ENCODE results near the gene FIBCD1. TPM values are rescaled to one million over a fixed set of nuclear protein-coding genes. Genes with fewer than 3 reads are reported as not detected.

Gene FIBCD1
- total and polyA plus RNA-seq, 4 donors: 0.97 to 7.7 (median 4.1) TPM

GRCh38 chr9:130987054-130987453, 48.0 kb upstream of the FIBCD1 start:
- H3K4me3 ChIP-seq: no peak overlapping the region
- no peak for ATAC-seq (ENCODE audit: insufficient read depth, low FRiP score)
- no peak overlapping the region for H3K27ac ChIP-seq (ENCODE audit: low read depth in 1 of 2, low read length in 1 of 2)
- no peak for DNase-seq
- H3K4me1 ChIP-seq (ENCODE audit: control insufficient read depth in 5 of 5, insufficient read depth in 5 of 5, low read length in 5 of 5): peaks cover 0 to 6% (median 0%) of the 10 kb centered on the region in 5 donors
- TF ChIP-seq CTCF (IDR thresholded peaks at IDR 0.05; ENCODE audit: control extremely low read depth, extremely low read depth): no peak
- H3K36me3 ChIP-seq (ENCODE audit: control insufficient read depth in 4 of 4, insufficient read depth in 4 of 4, low read length in 4 of 4): no peaks in the 10 kb centered on the region
- H3K9me3 ChIP-seq (ENCODE audit: control insufficient read depth in 4 of 4, insufficient read depth in 3 of 4, low read length in 3 of 4): no peaks in the 10 kb centered on the region
- 79 to 87% methylated on average over 7 of the region's 7 CpGs for WGBS, 2 donors
- H3K27me3 ChIP-seq (ENCODE audit: control insufficient read depth in 3 of 3, insufficient read depth in 3 of 3, low read length in 2 of 3): peaks cover 0 to 13% (median 0%) of the 10 kb centered on the region in 3 donors
- H3K9ac ChIP-seq (ENCODE audit: insufficient read depth in 1 of 2, low read length in 2 of 2): no peak overlapping the region

- Histone ChIP-seq H3K9ac (ENCODE audit: insufficient read depth in 1 of 2, low read length in 2 of 2) (no peak overlapping the region), H3K27me3 (ENCODE audit: control insufficient read depth in 3 of 3, insufficient read depth in 3 of 3, low read length in 2 of 3) (peaks cover 0 to 13% (median 0%) of the 10 kb centered on the region in 3 donors), H3K4me1 (ENCODE audit: control insufficient read depth in 5 of 5, insufficient read depth in 5 of 5, low read length in 5 of 5) (peaks cover 0 to 4% (median 0%) of the 10 kb centered on the region in 5 donors), H3K4me3 (no peak overlapping the region), H3K27ac (ENCODE audit: low read depth in 1 of 2, low read length in 1 of 2) (no peak overlapping the region), H3K36me3 (ENCODE audit: control insufficient read depth in 4 of 4, insufficient read depth in 4 of 4, low read length in 4 of 4) (no peaks in the 10 kb centered on the region), H3K9me3 (ENCODE audit: control insufficient read depth in 4 of 4, insufficient read depth in 3 of 4, low read length in 3 of 4) (no peaks in the 10 kb centered on the region)
- ATAC-seq (ENCODE audit: insufficient read depth, low FRiP score): no peak
- WGBS, 2 donors: 62 to 72% methylated on average over 24 of the region's 24 CpGs
- no peak for TF ChIP-seq CTCF (IDR thresholded peaks at IDR 0.05; ENCODE audit: control extremely low read depth, extremely low read depth)
- no peak for DNase-seq
These were observed 47.4 kb upstream of the FIBCD1 start for GRCh38 chr9:130986356-130986965.

GRCh38 chr9:130985606-130986162, 46.6 kb upstream of the FIBCD1 start:
- H3K27me3 ChIP-seq (ENCODE audit: control insufficient read depth in 3 of 3, insufficient read depth in 3 of 3, low read length in 2 of 3): peaks cover 0 to 11% (median 0%) of the 10 kb centered on the region in 3 donors
- WGBS, 2 donors: 79 to 80% methylated on average over 5 of the region's 5 CpGs

More at GRCh38 chr9:130985606-130986162, 46.6 kb upstream of the FIBCD1 start:
- Histone ChIP-seq H3K36me3 (ENCODE audit: control insufficient read depth in 4 of 4, insufficient read depth in 4 of 4, low read length in 4 of 4) (no peaks in the 10 kb centered on the region), H3K9ac (ENCODE audit: insufficient read depth in 1 of 2, low read length in 2 of 2) (no peak overlapping the region), H3K9me3 (ENCODE audit: control insufficient read depth in 4 of 4, insufficient read depth in 3 of 4, low read length in 3 of 4) (no peaks in the 10 kb centered on the region), H3K4me3 (no peak overlapping the region), H3K27ac (ENCODE audit: low read depth in 1 of 2, low read length in 1 of 2) (no peak overlapping the region), H3K4me1 (ENCODE audit: control insufficient read depth in 5 of 5, insufficient read depth in 5 of 5, low read length in 5 of 5) (no peaks in the 10 kb centered on the region)
- TF ChIP-seq CTCF (IDR thresholded peaks at IDR 0.05; ENCODE audit: control extremely low read depth, extremely low read depth): no peak
- DNase-seq (no peak), ATAC-seq (ENCODE audit: insufficient read depth, low FRiP score) (no peak)

Data from lung (tissue), 12 donors.